Neural progenitor cell (in vitro differentiated cells): ENCODE data around the gene TRMT61B.

Experiments
- CTCF ChIP-seq: fragments of 200-600 bp; sonication (generic); IDR thresholded peaks from 2 replicates; pipeline ENCODE4 v1.5.1; 2017; ENCODE audit warnings: antibody characterized with exemption, mild to moderate bottlenecking
- EZH2 ChIP-seq: fragments of 200-600 bp; sonication (generic); IDR thresholded peaks from 2 replicates; pipeline ENCODE4 v1.6.1; 2017; ENCODE audit warnings: antibody characterized with exemption, mild to moderate bottlenecking, moderate library complexity
- EZH2phosphoT487 ChIP-seq: fragments of 200-600 bp; sonication (generic); IDR thresholded peaks from 2 replicates; pipeline ENCODE4 v1.6.1; 2017; ENCODE audit warnings: antibody characterized with exemption

GRCh38 chr2:28801726-28802125 is 68.4 kb downstream of the TRMT61B start:
- TF ChIP-seq CTCF (no peak), EZH2 (no peak), EZH2phosphoT487 (no peak)
